Calu3 (cell line): ENCODE measurements around the gene MAP3K6. TPM values are rescaled to one million over a fixed set of nuclear protein-coding genes. Genes with fewer than 3 reads are reported as not detected.

ENCODE experiments used
- BruUV-seq: library from RNA; stranded (reverse); fragments of 400-500 nt; replicated peaks from 2 replicates; lab custom pipeline; 2021; lab: Mats Ljungman, UMichigan
- CTCF ChIA-PET: fragments of 300-600 bp; sonication (Branson Sonifier 250); formaldehyde crosslinking; loops from one replicate; lab custom pipeline; 2022; ENCODE audit warnings: antibody characterized with exemption; lab: Charles Lee
- DNase-seq: peaks from one replicate; pipeline ENCODE4 v3.0.0; 2022
- H3K27ac Mint-ChIP-seq: one replicate; pipeline ENCODE4 v1.8.0; 2022; ENCODE audit warnings: mixed read lengths; ENCODE audit not compliant: unreplicated experiment
- H3K27me3 Mint-ChIP-seq: one replicate; pipeline ENCODE4 v1.8.0; 2022; ENCODE audit warnings: mixed read lengths; ENCODE audit not compliant: unreplicated experiment
- H3K36me3 Mint-ChIP-seq: one replicate; pipeline ENCODE4 v1.8.0; 2022; ENCODE audit warnings: mild to moderate bottlenecking, moderate library complexity, mixed read lengths; ENCODE audit not compliant: insufficient read depth, unreplicated experiment
- H3K4me1 Mint-ChIP-seq: one replicate; pipeline ENCODE4 v1.8.0; 2022; ENCODE audit warnings: mild to moderate bottlenecking, low read depth, mixed read lengths; ENCODE audit not compliant: unreplicated experiment
- H3K4me3 Mint-ChIP-seq: one replicate; pipeline ENCODE4 v1.8.0; 2022; ENCODE audit warnings: mild to moderate bottlenecking, low read depth, moderate library complexity, mixed read lengths; ENCODE audit not compliant: unreplicated experiment
- H3K9me3 Mint-ChIP-seq: one replicate; pipeline ENCODE4 v1.8.0; 2022; ENCODE audit warnings: low read depth, mixed read lengths; ENCODE audit not compliant: unreplicated experiment
- CTCF ChIP-seq: fragments of 200-600 bp; IDR thresholded peaks from one replicate; pipeline ENCODE4 v1.8.0; 2022; ENCODE audit warnings: antibody characterized with exemption; ENCODE audit not compliant: unreplicated experiment
- intact Hi-C: fragments of 100-400 bp; cut with micrococcal nuclease; formaldehyde crosslinking; loops from one replicate; pipeline ENCODE4 v1.10.0; 2022; ENCODE audit not compliant: unreplicated experiment
- total RNA-seq: library from RNA; stranded (reverse); gene quantifications from 2 replicates; pipeline ENCODE4 v1.2.3, GENCODE V29; 2022

Gene MAP3K6
- total RNA-seq, 1 experiment from 2014 or later: 10.3 TPM

- intact Hi-C loops: no loop called here
- no peak overlapping the region for H3K4me3 Mint-ChIP-seq
Observed at GRCh38 chr1:27306071-27306470, 60.7 kb downstream of the MAP3K6 start.

More at GRCh38 chr1:27306071-27306470, 60.7 kb downstream of the MAP3K6 start:
- no peaks in the 10 kb centered on the region for H3K27me3 Mint-ChIP-seq
- CTCF ChIA-PET: no interaction called here
- H3K27ac Mint-ChIP-seq: no peak overlapping the region
- no peaks in the 10 kb centered on the region for H3K4me1 Mint-ChIP-seq
- TF ChIP-seq CTCF: no peak
- no peaks in the 10 kb centered on the region for H3K36me3 Mint-ChIP-seq
- DNase-seq: no peak
- BruUV-seq: no TSS peak
- H3K9me3 Mint-ChIP-seq: no peaks in the 10 kb centered on the region

Other genes with a start within 250 kb of the MAP3K6 start
- gene SLC9A1, start 211.8 kb downstream of the MAP3K6 start, total RNA-seq: 16.4 and 17.4 TPM in 2 replicates
- gene WDTC1, start 132.3 kb downstream of the MAP3K6 start, total RNA-seq: 10.8 and 13.1 TPM in 2 replicates
- 30.4 and 32.6 TPM in 2 replicates for gene TMEM222, start 44.8 kb downstream of the MAP3K6 start, total RNA-seq
- 15.0 and 16.5 TPM in 2 replicates for gene SYTL1, start 24.9 kb downstream of the MAP3K6 start, total RNA-seq
- not detected in 2 replicates for gene FCN3, start 7.9 kb upstream of the MAP3K6 start, total RNA-seq
- gene CD164L2, start 16.4 kb upstream of the MAP3K6 start, total RNA-seq: not detected in 2 replicates
- gene GPR3, start 25.7 kb upstream of the MAP3K6 start, total RNA-seq: 1.3 and 1.9 TPM in 2 replicates
- 79.5 and 84.2 TPM in 2 replicates for gene WASF2, start 123.2 kb upstream of the MAP3K6 start, total RNA-seq
- 20.8 and 21.5 TPM in 2 replicates for gene AHDC1, start 237.2 kb upstream of the MAP3K6 start, total RNA-seq